ENCODE results near the gene BCL7C.

GRCh38 chr16:30867747-30868146, 26.1 kb downstream of the BCL7C start:
- no peak for TF ChIP-seq EZH2 (IDR thresholded peaks at IDR 0.05)
- no peak for TF ChIP-seq POLR2AphosphoS5 (IDR thresholded peaks at IDR 0.05; ENCODE audit: borderline replicate concordance, low read depth, low read length)
